GM19193 (cell line): ENCODE measurements around the gene CLEC20A.

Source experiments
- POLR2A ChIP-seq: IDR thresholded peaks from 4 replicates; pipeline ENCODE4 v1.6.1; 2011; ENCODE audit not compliant: insufficient read depth, insufficient read length; ENCODE audit errors: extremely low read depth

Gene CLEC20A

DNA sequence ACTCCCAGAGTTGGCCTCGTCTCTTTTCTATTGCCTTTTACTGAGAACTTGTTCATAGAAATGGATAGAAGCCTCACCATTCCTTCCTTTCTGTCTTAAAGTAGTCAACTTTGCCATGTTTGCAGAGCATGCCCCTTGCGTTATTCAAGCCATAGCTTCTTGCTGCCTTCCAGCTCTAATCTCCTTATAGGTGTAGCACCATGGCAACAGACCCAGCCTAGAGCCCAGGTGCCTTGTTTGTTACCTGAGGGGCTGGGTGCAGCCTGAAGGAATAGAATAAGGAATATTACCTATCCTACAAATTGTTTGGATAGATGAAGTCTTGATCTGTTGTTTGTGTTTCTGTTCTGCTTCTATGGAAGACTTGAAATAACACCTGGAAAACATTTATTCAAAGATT is 59.9 kb downstream of the CLEC20A start:
- no peak for TF ChIP-seq POLR2A

DNA sequence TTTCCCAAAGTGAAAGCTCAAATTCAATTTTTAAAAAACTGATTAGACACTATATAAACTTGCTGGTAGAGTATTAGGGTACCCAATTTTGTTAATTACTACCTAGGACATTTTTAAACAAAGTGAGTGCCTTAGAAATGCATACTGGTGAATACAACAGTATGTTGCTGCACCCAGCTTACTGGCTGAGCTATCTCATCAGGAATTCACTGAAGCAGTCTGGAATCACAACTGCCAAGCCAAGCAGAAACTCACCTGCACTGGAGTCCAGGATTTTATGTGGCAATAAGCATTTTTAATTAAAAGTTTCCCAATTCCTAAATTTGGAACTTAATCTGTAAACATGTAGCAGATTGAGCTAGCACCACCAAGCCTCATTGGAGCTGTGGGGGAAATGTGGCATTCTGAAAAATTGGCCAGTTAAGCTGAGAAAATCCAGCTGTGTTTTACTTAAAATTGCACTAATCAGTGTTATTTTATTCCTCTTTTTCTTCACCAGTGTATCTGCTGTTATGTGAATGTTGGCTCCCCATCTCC is 61.8 kb downstream of the CLEC20A start:
- no peak for TF ChIP-seq POLR2A

DNA sequence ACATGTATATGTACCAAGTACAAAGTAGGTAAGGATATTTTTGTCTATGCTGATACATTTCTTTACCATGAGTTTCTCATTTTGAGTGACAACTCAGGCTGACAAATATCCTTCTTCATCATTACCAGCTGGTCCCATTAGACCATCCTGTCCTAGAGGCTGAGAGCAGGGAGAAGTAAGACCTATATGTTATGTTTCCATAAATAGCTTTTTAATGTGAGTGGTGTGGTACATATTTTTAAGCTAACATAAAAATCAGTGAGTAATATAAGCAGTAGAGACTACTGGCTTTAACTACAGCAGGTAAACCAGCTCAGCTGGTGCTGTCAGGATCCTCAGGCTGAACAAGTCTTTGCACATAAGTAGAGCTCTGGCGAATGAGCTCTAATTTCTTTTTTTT is 62.4 kb downstream of the CLEC20A start:
- no peak for TF ChIP-seq POLR2A
